ENCODE measurements around the gene MTNR1A.

DNA sequence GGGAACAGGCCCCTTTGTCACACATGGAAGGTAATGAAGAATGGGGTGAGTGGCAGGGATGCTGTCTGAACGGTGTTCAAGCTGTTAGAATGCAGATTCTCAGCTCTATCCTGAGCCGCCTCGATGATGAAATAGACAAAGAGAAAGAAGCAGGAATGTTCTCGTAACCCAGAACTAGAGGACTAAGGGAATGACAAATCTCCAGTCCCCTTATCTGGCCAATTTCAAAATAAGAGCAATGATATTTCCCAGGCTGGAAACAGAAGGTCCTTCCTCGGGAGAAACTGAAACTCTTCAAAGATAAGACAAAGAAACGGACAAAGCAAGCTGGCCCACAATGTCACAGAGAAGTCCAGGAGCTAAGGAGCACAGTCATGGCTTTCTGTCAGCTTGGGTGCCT, 29.5 kb upstream of the MTNR1A start:
- no peak for TF ChIP-seq ZNF232 (CRISPR knock-in tag; IDR thresholded peaks at IDR 0.05)
- no peak for TF ChIP-seq MYC (IDR thresholded peaks at IDR 0.05; ENCODE audit: low read depth, low read length)
- TF ChIP-seq MYC (CRISPR knock-in tag; IDR thresholded peaks at IDR 0.05; ENCODE audit: borderline replicate concordance, low read depth): no peak
- TF ChIP-seq, protein P1, sequence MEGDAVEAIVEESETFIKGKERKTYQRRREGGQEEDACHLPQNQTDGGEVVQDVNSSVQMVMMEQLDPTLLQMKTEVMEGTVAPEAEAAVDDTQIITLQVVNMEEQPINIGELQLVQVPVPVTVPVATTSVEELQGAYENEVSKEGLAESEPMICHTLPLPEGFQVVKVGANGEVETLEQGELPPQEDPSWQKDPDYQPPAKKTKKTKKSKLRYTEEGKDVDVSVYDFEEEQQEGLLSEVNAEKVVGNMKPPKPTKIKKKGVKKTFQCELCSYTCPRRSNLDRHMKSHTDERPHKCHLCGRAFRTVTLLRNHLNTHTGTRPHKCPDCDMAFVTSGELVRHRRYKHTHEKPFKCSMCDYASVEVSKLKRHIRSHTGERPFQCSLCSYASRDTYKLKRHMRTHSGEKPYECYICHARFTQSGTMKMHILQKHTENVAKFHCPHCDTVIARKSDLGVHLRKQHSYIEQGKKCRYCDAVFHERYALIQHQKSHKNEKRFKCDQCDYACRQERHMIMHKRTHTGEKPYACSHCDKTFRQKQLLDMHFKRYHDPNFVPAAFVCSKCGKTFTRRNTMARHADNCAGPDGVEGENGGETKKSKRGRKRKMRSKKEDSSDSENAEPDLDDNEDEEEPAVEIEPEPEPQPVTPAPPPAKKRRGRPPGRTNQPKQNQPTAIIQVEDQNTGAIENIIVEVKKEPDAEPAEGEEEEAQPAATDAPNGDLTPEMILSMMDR (IDR thresholded peaks at IDR 0.05 in 2 of 3, conservative IDR thresholded peaks at IDR 0.05 in 1 of 3; ENCODE audit: insufficient read depth in 2 of 3, low read depth in 1 of 3, low read length in 3 of 3): no peak
- TF ChIP-seq CHD2 (IDR thresholded peaks at IDR 0.05; ENCODE audit: low read depth, low read length): no peak
